Activated T-cell treated with anti-CD3 and anti-CD28 coated beads, Interleukin-2, amount 50 U/mL, for 4 hours (primary cell): ENCODE data around the gene PITPNC1. TPM values are rescaled to one million over a fixed set of nuclear protein-coding genes. Genes with fewer than 3 reads are reported as not detected.

Experiments
- ATAC-seq, 2 donors: fragments of 200-7000 bp; cut with Tn5 transposase; one replicate each; pipeline ENCODE4 v1.10.0; 2021
- DNase-seq: peaks from one replicate; pipeline ENCODE4 v3.0.0-alpha.2; 2020
- H3K27me3 Mint-ChIP-seq: one replicate; pipeline ENCODE4 v1.8.0; 2021; ENCODE audit warnings: low read depth, mixed read lengths
- H3K36me3 Mint-ChIP-seq: one replicate; pipeline ENCODE4 v1.8.0; 2022; ENCODE audit warnings: mixed read lengths; ENCODE audit not compliant: insufficient read depth
- H3K4me1 Mint-ChIP-seq: one replicate; pipeline ENCODE4 v1.8.0; 2021; ENCODE audit warnings: low read depth, mixed read lengths
- H3K4me3 Mint-ChIP-seq: one replicate; pipeline ENCODE4 v1.8.0; 2021; ENCODE audit warnings: mild to moderate bottlenecking, moderate library complexity, mixed read lengths
- H3K9me3 Mint-ChIP-seq: one replicate; pipeline ENCODE4 v1.8.0; 2021; ENCODE audit warnings: mixed read lengths
- total RNA-seq, 3 donors: library from RNA; stranded (reverse); gene quantifications; one replicate each; pipeline ENCODE4 v1.2.1, GENCODE V29; 2021

The PITPNC1 gene
- total RNA-seq, 3 donors from 2014 or later, result 14.3 to 28.0 (median 19.7) TPM

DNA sequence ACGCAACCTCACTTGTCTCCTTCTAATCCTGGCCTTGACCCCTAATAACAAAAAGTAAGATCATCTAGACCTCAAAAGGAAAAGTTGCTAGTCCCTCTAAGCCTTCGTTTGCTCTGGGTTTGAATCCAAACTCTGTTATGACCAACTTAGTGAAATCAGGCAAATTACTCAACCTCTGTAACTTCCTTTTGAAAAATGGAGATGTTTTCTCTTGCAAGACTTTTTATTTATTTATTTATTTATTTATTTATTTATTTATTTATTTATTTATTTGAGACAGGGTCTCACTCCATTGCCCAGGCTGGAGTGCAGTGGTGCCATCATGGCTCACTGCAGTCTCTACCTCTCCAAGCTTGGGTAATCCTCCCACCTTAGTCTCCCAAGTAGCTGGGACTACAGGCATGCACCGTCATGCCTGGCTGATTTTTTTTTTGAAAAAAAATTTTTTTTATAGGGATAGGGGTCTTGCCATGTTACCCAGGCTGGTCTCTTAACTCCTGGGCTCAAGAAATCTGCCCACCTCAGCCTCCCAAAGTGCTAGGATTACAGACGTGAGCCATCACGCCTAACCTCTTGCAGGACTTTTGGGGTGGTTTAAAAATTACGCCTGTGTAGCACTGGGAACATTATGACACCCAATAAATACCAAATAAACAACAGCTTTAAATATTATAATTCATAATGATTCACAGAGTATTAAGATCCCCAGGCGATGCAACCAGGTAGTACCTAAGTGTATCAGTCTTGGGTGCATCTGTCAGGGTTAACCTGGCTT is 63.4 kb downstream of the PITPNC1 start:
- Mint-ChIP-seq H3K9me3 (no peaks in the 10 kb centered on the region), H3K27me3 (no peaks in the 10 kb centered on the region), H3K4me3 (peak overlapping the region; percentile 82), H3K36me3 (peaks cover 7% of the 10 kb centered on the region), H3K4me1 (peaks cover 85% of the 10 kb centered on the region)
- DNase-seq (no peak), ATAC-seq (no peak)

GRCh38 chr17:67441052-67441895 is 64.2 kb downstream of the PITPNC1 start:
- Mint-ChIP-seq H3K27me3 (no peaks in the 10 kb centered on the region), H3K4me3 (peak overlapping the region; percentile 82), H3K4me1 (peaks cover 85% of the 10 kb centered on the region), H3K9me3 (no peaks in the 10 kb centered on the region), H3K36me3 (peaks cover 7% of the 10 kb centered on the region)
- DNase-seq (peak; percentile 74), ATAC-seq (peak; percentile 94 to 96)

DNA sequence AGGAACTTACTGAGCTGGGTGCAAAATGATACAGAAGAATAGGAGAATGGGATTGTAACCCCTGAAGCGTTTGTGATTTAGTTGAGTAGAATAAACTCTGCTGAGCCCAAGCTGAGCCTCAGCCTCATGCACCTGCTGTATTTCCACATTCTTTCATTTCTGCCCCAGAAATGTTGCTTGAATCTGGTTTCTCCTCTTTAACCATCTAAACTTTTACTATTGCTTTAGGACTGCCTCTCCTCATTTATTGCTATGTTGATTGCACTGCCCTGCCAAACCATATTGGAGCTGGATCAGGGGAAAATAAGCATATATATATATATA is 64.8 kb downstream of the PITPNC1 start:
- DNase-seq (no peak), ATAC-seq (no peak)
- peaks cover 7% of the 10 kb centered on the region for H3K36me3 Mint-ChIP-seq
- no peaks in the 10 kb centered on the region for H3K9me3 Mint-ChIP-seq
- H3K4me3 Mint-ChIP-seq, result peak overlapping the region; percentile 82
- H3K4me1 Mint-ChIP-seq, result peaks cover 83% of the 10 kb centered on the region
- H3K27me3 Mint-ChIP-seq, result no peaks in the 10 kb centered on the region

DNA sequence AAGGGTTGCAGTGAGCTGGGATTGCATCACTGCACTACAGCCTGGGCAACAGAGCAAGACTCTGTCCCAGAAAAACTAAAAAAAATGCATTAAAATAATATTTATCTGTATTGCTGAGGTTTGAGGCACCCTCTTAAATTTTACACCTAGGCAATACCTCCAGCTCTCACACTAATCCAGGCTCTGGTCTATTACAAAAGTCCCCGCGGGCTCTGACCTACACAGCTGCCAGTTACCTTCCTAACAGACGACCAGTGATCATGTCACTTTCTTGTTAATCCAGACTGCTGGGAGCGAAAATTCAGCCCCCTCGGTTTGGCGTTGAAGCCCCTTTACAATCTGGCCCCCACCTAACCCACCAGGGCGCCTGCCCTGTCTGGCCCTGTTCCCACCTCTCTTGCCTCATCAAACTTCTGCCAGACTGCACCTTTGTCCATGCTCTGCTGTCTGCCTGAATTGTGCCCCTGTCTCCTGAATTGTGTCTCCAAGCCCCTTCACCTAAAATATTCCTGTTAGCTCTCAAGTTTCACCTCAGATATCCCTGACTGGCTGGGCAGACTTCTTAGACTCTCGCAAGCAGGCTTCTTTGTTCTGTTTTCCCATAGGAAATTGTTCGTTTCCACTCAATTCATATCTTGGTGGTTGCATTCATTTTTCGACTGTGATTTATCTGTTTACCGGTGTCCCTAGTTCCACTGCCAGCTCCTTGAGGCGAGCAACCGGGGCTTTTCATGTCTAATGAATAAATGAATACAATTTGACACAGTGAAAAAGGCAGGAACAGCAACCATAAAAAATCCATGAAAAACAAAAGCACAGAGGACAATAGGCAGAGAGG is 65.9 kb downstream of the PITPNC1 start:
- no peak for ATAC-seq
- no peaks in the 10 kb centered on the region for H3K9me3 Mint-ChIP-seq
- H3K4me3 Mint-ChIP-seq, result no peak overlapping the region
- peaks cover 83% of the 10 kb centered on the region for H3K4me1 Mint-ChIP-seq
- H3K36me3 Mint-ChIP-seq, result peaks cover 7% of the 10 kb centered on the region
- DNase-seq, result no peak
- no peaks in the 10 kb centered on the region for H3K27me3 Mint-ChIP-seq

GRCh38 chr17:67443931-67444595 is 67.0 kb downstream of the PITPNC1 start:
- no peak overlapping the region for H3K4me3 Mint-ChIP-seq
- peaks cover 84% of the 10 kb centered on the region for H3K4me1 Mint-ChIP-seq
- no peaks in the 10 kb centered on the region for H3K9me3 Mint-ChIP-seq
- no peak for ATAC-seq
- no peak for DNase-seq
- H3K27me3 Mint-ChIP-seq, result no peaks in the 10 kb centered on the region
- H3K36me3 Mint-ChIP-seq, result peaks cover 4% of the 10 kb centered on the region

GRCh38 chr17:67448449-67448848 is 71.4 kb downstream of the PITPNC1 start:
- no peaks in the 10 kb centered on the region for H3K27me3 Mint-ChIP-seq
- ATAC-seq (no peak), DNase-seq (no peak)
- no peak overlapping the region for H3K4me3 Mint-ChIP-seq
- H3K9me3 Mint-ChIP-seq, result no peaks in the 10 kb centered on the region
- peaks cover 7% of the 10 kb centered on the region for H3K36me3 Mint-ChIP-seq
- peaks cover 91% of the 10 kb centered on the region for H3K4me1 Mint-ChIP-seq

- ATAC-seq (no peak), DNase-seq (no peak)
- peaks cover 5% of the 10 kb centered on the region for H3K36me3 Mint-ChIP-seq
- H3K4me3 Mint-ChIP-seq, result peak overlapping the region; percentile 61
- no peaks in the 10 kb centered on the region for H3K27me3 Mint-ChIP-seq
- no peaks in the 10 kb centered on the region for H3K9me3 Mint-ChIP-seq
- H3K4me1 Mint-ChIP-seq, result peaks cover 91% of the 10 kb centered on the region
These were observed 72.0 kb downstream of the PITPNC1 start for GRCh38 chr17:67449065-67449464.

DNA sequence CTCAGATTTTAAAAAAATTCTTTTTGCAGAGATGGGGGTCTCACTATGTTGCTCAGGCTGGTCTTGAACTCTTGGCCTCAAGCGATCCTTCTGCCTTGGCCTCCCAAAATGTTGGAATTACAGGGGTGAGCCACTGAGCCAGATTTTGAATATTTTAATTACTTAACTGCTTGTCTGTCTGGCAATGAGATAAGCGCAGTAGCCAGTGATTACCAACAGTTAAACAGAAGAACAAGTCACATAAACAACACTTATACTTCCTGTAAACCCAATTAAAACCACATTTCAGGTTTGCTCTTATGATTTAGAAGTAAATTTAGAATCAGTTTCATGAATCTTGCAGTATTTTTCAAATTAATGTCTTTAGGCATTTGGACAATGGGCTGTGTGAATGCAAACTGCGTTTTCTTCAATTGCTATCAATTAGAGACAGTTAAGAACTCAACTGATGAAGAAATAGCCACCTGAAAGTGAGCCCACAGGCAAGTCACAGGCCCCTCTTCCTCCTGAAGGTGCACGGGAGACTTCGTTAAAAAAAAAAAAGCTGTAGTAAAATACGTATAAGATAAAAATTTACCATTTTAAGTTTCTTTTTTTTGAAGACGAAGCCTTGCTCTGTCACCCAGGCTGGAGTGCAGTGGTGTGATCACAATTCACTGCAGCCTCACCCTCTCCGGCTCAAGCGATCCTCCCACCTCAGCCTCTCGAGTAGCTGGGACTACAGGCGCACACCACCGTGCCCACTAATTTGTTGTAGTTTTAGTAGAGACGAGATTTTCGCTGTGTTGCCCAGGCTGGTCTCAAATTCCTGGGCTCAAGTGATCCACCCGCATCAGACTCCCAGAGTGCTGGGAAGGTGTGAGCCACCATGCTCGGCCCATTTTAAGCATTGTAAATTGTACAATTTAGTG is 73.0 kb downstream of the PITPNC1 start:
- ATAC-seq (no peak), DNase-seq (no peak)
- H3K36me3 Mint-ChIP-seq, result peaks cover 2% of the 10 kb centered on the region
- no peaks in the 10 kb centered on the region for H3K27me3 Mint-ChIP-seq
- H3K4me3 Mint-ChIP-seq, result peak overlapping the region; percentile 61
- no peaks in the 10 kb centered on the region for H3K9me3 Mint-ChIP-seq
- H3K4me1 Mint-ChIP-seq, result peaks cover 91% of the 10 kb centered on the region

GRCh38 chr17:67452681-67453554 is 75.8 kb downstream of the PITPNC1 start:
- H3K9me3 Mint-ChIP-seq, result peaks cover 2% of the 10 kb centered on the region
- DNase-seq, result no peak
- H3K4me1 Mint-ChIP-seq, result peaks cover 93% of the 10 kb centered on the region
- no peaks in the 10 kb centered on the region for H3K27me3 Mint-ChIP-seq
- peaks cover 6% of the 10 kb centered on the region for H3K36me3 Mint-ChIP-seq
- ATAC-seq, result peak; percentile 87 to 88
- peak overlapping the region; percentile 51 for H3K4me3 Mint-ChIP-seq

GRCh38 chr17:67456103-67456502 is 79.0 kb downstream of the PITPNC1 start:
- Mint-ChIP-seq H3K4me3 (no peak overlapping the region), H3K27me3 (no peaks in the 10 kb centered on the region), H3K9me3 (peaks cover 11% of the 10 kb centered on the region), H3K4me1 (peaks cover 82% of the 10 kb centered on the region), H3K36me3 (peaks cover 20% of the 10 kb centered on the region)
- no peak for ATAC-seq
- DNase-seq, result no peak

DNA sequence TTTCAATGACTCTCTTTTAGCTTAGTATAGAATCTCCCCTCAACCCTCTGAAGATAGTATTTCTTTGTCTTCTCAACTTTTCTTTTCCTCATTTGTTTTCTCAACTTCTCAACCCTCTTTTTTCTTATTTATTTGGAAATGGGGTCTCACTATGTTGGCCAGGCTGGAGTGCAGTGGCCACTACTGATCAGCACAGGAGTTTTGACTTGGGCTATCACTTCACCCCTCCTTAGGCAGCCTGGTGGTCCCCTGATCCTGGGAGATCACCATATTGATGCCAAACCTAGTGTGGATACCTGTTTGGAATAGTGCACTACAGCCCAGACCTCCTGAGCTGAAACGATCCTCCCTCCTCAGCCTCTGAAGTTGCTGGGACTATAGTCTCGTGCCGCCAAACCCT is 79.8 kb downstream of the PITPNC1 start:
- peaks cover 20% of the 10 kb centered on the region for H3K36me3 Mint-ChIP-seq
- no peaks in the 10 kb centered on the region for H3K27me3 Mint-ChIP-seq
- DNase-seq (no peak), ATAC-seq (no peak)
- H3K4me1 Mint-ChIP-seq, result peaks cover 82% of the 10 kb centered on the region
- no peak overlapping the region for H3K4me3 Mint-ChIP-seq
- peaks cover 11% of the 10 kb centered on the region for H3K9me3 Mint-ChIP-seq

DNA sequence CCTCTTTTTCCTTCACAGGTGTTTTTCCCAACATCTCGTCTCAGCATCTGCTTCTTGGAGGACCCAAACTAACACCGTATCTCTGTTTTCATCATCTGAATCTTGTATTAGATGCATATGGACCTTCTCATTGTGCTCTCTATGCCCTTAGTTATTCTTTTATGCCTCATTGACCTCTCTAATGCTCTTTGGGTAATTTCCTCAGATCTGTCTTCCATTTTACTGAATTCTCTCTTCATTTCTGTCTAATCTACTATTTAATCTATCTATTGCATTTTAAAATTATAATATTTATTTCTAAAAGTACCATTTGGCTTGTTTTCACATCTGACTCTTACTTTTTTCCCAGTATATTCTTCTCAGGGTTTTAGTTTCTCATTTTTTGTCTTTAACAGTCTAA is 81.1 kb downstream of the PITPNC1 start:
- no peak for ATAC-seq
- no peak for DNase-seq
- H3K9me3 Mint-ChIP-seq, result peaks cover 11% of the 10 kb centered on the region
- no peak overlapping the region for H3K4me3 Mint-ChIP-seq
- no peaks in the 10 kb centered on the region for H3K27me3 Mint-ChIP-seq
- peaks cover 76% of the 10 kb centered on the region for H3K4me1 Mint-ChIP-seq
- peaks cover 20% of the 10 kb centered on the region for H3K36me3 Mint-ChIP-seq
